ENCODE data around the gene SERINC3.

SERINC3 gene

GRCh38 chr20:44463466-44463865 is 58.4 kb downstream of the SERINC3 start:
- DNase-seq (ENCODE audit: low spot score) = no peak

DNA sequence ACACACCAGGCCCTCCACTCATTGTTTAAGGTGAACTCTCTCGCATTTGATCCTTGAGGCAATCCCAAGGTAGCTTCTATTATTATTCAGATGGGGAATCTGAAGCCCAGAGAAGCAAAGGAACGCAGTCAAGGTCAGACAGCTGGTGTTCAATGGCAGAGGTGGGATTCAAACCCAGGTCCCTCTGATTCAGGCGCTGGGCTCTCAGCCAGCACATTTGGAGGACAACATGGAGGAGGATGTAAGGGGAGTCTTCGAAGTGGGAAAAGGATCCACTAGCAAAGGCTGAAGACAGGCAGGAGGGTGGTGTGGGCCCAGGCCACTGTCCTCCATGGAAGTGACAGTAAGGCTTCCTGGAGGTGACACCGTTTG is 60.1 kb downstream of the SERINC3 start:
- DNase-seq (ENCODE audit: low spot score) = no peak

DNA sequence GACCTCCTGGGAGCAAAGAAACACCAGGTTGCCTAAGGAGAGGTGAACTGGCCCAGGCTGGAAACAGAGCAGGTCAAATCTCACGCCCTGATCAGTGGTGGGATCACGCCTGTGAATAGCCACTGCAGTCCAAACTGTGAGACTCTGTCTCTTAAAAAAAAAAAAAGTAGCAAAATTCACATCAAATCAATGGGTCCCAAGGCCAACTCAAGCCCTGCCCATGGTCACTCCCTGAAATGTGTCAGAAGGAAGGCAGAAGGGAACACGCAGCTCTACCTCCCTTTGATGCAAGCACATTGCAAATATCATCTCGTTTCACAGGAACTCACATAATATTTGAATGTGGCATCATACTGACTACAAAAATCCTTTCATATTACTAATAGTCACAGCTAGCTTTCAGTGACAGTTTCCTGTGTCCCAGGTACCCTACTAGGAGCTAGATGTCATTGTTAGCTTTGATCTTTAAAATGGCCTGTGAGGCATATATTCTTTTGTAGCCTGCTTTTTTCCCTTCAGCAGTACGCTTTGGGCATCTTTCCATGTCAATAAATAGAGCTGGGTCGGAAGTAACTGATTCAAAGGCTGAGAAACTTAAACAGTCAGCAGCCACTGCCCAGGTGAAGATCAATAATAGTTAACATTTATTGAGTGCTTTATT is 60.6 kb downstream of the SERINC3 start:
- DNase-seq (ENCODE audit: low spot score) = no peak

GRCh38 chr20:44460795-44461141 is 61.1 kb downstream of the SERINC3 start:
- peak; percentile 8 for DNase-seq (ENCODE audit: low spot score)

- DNase-seq (ENCODE audit: low spot score) = no peak
These were observed 62.6 kb downstream of the SERINC3 start for GRCh38 chr20:44459271-44459670.

DNA sequence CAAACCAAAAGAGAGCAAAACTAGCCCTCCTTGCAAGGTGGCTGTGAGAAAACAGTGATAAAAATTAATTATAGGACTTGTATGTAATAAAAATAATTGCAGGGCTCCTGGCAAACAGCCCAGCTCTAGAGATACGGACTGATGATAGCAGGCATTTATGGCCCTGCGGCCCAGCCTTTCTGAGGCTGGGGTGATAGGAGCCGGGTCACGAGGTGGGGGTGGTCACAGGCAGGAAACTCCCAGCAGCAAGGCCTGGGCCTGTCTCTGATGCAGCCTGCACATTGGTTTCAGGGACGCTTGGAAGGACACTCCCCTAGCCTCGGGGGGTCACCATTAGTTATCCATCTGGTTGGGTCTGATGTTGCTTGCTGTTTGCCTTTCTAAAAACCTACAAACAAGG is 64.9 kb downstream of the SERINC3 start:
- DNase-seq (ENCODE audit: low spot score) = no peak

GRCh38 chr20:44456611-44457010 is 65.3 kb downstream of the SERINC3 start:
- no peak for DNase-seq (ENCODE audit: low spot score)

DNA sequence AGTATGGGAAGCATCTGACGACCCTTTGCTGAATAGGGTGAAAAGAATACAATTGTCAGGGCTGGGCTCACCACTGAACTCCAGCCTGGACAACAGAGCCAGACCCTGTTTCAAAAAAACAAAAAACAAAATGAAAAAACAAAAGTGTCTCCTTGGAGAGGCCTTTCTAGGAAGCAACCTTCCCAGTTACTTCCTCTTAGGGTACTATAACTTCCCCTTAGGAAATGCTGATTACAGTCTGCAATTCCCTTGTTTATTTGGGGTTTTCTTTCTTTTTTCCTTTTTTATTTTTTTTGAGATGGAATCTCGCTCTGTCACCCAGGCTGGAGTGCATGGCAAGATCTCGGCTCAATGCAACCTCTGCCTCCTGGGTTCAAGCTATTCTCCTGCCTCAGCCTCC is 66.7 kb downstream of the SERINC3 start:
- no peak for DNase-seq (ENCODE audit: low spot score)

GRCh38 chr20:44454306-44454963 is 67.4 kb downstream of the SERINC3 start:
- DNase-seq (ENCODE audit: low spot score) = no peak

DNA sequence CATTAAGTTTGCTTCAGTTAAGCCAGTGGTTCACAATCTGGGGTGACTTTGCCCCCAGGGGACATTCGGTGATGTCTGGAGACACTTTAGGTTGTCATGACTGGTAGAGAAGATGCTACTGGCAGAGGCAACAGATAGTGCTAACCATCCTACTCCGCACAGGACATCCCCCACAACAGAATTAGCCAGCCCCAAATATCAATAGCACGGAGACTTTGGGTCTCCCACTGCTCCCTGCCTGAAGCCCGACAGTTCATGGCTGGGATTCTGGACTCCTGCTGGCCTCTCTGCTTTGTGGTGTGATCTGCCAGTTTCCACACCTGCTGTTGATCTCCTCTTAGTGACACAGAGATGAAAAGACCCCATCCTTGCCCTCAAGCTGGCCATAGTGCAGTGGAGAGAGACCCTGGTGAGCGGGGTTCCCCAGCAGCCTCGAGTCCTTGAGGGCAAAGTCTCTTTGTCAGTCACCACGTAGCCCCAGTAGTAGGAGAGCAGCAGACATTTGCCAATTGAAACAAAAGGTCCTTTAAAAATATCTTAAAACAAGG is 70.9 kb downstream of the SERINC3 start:
- no peak for DNase-seq (ENCODE audit: low spot score)

GRCh38 chr20:44450281-44450889 is 71.5 kb downstream of the SERINC3 start:
- DNase-seq (ENCODE audit: low spot score) = no peak

DNA sequence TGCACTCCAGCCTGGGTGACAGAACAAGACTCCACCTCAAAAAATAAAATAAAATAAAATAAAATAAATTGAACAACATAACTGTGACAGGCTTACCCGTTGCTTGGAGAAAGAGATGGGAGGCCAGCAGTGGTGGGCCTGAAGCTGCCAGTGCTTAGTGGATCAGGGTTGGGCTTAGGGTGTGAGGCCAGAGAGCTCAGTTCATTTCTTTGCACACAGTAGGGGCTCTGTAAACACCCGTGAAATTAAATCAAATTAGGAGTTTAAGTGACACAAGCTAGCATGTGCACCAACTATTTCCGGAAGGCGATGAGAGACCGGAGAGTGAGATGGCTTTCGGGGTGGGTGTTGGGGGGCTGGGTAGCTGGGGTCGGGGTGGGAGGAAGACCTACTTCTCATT is 72.0 kb downstream of the SERINC3 start:
- no peak for DNase-seq (ENCODE audit: low spot score)

GRCh38 chr20:44448753-44449546 is 72.9 kb downstream of the SERINC3 start:
- DNase-seq (ENCODE audit: low spot score) = no peak

DNA sequence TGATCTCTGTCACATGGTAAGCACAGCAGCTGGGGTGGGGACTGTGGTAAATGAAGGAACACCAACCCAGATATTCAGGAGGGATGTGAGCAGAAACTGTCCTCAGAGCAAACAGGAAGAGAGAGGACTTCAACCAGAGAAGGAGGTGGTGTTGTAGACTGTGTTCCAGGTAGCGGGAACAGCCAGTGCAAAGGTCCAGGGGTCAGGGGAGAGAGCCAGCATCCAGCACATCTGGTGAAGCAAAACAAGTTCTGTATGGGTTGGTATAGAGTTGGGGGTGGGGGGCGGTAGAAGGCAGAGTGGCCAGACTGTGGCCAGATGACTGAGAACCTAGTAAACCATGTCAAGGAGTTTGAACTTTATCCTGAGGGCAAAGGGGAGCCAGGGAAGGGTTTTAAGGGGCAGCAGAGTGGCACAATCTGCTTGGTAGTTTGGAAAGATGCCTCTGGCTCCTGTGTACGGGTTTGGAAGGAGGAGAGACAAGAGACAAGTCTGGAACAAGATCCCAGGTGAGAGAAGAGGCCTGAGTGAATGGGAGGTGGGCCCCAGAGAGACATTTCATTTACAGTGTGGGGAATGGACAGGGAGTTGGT is 73.9 kb downstream of the SERINC3 start:
- no peak for DNase-seq (ENCODE audit: low spot score)
